COLO829 (cell line): ENCODE results near the gene SPR.

Source experiments
- DNase-seq: peaks from one replicate; pipeline ENCODE4 v3.0.0; 2012; ENCODE audit warnings: low spot score

SPR gene

DNA sequence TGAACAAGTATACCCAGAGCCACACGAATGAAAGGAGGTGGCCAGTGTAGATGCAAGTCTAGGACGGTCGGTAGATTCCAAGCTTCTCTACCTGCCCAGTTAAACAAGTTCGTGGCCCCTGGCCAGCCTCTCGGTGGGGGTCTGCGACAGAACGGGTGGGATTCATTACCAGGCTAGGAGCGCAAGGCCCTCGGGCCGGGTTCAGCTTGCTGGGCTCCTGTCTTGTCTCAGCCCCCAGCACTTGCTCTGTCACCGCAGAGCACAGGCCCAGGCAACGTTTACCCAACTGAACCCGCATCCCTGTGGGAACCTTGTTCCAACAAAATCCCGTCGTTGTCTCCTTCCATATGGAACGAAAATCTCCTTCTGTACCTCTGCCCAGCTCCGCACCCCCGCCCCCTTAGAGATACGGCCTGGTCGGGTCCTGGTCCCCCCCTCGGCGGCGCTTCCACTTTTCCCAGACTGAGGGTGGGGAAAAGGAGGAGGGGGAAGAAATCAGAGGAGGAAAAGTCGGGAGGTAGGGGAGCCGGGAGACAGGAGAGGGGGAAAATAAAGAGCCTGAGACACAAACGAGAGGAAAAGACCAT is 28.2 kb downstream of the SPR start:
- no peak for DNase-seq

DNA sequence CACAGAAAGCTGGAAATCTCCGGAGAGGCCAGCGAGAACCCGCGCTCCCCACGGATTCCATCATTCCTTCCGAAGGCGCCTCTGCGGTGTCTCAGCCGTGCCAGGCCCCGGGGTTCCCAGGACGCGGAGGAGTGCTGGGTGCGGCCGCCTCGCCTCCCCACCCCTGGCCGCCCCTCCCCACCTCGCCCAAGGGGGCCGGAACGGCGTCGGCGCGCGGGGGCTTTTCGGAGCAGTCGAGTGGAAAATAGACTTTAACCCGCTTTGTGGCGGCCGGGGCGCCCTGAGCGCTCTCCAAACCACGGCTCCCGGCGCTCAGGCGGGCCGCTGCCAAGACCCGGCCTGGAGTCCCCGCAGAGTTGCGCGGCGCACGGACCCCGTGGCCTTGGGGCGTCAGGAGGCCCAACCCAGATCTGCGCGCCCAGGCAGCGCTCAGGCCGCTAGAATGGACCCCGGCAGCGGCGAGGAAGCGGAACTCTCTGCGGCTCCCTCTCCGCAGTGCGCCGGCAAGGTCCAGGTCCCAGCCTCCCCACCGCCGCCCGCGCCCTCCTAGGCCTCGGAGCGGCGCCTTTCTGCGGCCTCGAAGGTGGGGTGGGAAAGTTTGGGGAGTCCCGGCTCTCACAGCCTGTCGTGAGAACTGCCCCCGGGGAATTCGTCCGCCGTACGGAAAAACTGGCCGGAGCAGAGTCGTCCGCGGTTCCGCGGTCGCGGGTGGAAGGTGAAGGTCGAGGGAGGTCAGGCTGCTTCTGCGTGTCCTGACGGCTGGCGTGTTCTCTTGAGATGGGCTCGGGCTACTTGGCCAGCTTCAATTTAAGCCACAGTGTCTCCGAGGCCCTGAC is 28.9 kb downstream of the SPR start:
- DNase-seq: no peak

DNA sequence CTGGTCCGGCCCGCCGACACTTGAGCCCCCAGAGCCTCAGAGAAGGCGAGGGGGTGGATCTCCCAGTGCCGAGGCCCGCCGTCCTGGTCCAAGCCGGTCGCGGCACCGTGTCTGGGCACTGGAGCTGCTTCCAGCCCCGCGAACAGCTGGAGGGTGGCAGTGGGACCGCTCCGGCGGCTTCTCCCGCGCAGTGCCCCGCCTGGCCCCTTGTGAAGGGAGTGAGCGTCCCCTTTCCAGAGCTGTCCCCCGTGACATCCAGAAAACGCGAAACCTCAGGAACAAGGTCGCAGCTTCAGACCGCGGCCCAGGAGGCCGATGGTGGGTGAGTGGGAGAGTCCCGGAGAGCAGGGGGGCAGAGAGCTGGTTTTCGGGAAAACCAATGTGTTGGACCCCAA is 29.5 kb downstream of the SPR start:
- no peak for DNase-seq

DNA sequence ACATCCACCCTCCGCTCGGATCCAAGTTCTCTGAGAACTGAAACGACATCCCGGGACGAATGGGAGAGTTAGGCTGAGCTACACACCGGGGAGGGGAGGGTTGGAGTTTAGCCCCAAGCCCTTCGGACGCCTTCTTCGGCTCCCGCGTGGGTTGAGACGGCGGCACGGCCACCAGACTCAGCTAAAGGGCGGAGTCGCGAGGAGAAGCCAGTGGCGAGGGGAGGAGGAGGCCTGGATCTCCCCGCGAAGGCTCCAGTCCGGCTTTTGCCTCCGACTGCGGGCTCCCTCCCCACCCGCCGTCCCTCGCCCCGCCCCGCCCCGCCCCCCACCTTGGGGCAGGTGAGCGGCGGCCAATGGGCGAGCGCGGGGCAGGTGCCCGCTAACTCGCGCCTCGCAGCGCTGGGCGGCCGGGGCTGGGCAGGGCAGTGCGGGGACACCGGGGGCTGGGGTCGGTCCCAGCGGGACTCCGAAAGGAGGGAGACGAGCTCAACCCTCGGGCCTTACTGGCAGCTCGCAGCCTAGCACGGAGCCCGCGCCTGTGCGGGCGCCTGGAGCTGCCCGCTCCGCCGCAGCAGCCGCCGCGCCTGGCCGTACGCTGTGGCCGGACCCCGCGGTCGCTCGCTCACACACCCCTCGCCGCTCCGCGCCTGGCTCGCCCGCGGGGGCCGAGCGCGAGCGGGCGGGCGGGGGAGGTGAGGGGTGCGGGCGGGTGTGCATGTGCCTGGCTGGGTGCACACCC is 30.1 kb downstream of the SPR start, which contains the start of gene EMX1:
Gene EMX1 (plus strand): TSS at position 382 of the 739 bp plus-strand sequence. CDS start 334 bp downstream, at position 716.
- peak; percentile 34 for DNase-seq

DNA sequence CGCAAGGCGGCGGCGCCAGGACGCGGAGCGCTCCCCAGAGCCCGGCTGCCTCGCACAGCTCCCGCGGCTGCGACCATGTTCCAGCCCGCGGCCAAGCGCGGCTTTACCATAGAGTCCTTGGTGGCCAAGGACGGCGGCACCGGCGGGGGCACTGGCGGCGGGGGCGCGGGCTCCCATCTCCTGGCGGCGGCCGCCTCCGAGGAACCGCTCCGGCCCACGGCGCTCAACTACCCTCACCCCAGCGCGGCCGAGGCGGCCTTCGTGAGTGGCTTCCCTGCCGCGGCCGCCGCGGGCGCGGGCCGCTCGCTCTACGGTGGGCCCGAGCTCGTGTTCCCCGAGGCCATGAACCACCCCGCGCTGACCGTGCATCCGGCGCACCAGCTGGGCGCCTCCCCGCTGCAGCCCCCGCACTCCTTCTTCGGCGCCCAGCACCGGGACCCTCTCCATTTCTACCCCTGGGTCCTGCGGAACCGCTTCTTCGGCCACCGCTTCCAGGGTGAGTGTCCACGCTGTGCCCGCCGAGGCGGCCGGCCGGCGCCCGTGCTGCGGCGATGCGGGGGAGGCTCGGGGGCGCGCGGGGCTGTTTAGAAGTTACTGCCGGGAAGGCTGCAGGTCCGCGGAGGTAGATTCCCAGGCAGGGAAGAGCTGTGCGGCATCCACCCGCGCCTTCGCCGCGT is 30.8 kb downstream of the SPR start:
- DNase-seq: no peak

DNA sequence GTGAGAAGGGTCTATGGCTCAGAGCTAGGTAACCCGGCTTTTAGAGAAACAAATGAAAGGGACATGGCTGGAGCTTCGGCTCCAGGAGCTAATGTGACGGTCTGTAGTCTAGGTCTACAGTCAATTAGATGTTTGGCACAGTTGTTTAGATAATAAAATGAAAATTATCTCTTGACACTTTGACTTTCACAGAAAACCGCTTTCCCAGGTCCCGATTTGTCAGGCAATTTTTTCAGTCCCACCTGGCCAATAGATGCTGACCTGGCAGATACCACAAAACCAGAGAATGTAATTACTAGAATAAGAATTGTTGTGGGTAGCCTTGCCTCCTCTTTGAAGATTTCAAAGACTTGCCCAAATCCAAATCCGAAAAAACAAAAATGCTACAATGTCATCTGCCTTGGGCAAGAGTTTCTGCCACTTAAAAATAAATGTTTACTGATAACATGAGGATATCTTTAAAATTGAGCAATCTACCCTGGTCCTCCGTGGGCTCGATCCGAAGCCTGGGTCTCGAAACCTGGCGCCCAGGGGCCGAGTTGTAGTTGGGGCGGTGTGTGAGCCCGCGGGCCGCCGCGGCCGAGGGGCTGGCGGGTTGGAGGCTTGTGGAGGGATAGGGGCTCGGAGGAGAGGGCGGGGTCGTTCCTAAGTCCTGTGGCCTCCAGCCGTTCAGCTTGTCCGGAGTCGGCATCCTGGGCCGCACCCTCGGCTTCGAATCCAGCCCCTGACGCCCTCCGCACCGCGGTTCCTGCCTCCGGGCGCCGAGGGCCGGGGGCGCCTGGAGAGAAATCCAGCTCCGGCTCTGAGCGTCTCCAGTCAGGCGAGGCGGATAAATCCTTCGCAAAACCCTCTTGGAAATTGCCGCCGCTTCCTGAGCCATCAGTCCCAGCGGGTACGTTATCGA is 32.5 kb downstream of the SPR start:
- no peak for DNase-seq

DNA sequence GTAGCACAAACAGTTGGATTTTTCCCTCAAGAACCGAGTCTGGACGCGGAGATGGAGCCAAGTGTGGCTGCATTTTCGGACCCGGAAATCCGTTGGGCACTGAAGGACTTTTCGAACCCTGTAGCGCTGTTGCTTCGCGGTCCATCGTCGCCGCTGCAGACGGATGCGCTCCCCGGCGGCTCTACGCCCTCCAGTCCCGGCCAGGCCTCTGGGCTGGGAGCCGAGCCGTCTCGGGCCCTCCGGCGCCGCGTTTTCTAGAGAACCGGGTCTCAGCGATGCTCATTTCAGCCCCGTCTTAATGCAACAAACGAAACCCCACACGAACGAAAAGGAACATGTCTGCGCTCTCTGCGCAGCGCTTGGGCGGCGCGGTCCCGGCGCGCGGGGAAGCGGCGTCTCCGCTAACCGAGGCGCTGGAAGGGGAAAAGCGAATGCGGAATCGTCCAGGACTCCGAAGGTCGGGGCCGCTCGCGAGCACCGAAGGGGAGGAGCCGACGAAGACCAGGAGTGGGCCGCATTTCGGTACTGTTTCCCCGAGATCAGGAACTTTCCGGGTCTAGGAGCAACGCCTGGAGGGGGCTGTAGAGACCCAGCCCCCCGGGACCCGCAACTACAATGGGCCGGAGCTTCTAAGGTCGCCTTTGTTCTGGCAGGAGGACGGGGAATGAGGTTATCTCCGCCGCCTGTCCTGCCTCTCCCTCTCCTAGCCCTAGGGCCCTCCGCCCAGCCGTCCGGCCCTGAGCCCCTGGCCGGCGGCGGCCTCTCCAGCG is 33.3 kb downstream of the SPR start:
- DNase-seq: no peak

DNA sequence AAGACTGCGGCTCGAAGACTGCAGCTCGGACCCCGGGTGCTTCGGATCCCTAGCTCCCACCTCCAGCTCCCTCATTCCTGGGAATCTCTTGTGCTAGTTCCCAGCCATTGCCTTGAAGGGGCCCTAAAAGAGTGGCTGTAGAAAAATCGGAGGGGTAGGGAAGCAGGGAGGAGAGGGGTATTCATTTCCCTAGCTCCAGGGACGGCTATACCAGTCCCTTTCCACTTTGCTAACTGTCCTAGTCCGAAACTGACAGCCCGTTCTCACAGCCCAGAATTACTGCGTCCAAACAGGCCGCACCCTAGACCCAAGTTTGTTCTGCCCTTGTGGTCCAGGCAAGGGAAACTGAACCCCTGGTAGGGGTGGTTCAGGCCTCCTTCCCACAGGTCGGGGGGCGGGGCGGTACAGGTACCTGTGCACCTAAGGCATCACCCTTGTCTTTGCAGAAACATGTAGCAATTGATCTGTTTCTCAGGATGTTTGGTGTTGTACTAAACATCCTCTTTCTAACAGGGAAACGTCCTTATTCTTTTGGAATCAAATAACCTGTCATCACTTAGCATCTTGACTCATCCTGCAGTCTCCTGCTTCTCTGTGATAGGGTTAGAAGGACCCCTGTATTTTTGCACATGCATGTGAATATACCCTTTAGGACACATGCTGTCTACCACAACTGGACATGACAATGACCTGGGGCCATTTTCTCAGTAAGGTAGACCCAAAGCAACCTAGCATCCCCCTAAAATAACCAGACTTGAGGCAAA is 34.1 kb downstream of the SPR start:
- DNase-seq: no peak

DNA sequence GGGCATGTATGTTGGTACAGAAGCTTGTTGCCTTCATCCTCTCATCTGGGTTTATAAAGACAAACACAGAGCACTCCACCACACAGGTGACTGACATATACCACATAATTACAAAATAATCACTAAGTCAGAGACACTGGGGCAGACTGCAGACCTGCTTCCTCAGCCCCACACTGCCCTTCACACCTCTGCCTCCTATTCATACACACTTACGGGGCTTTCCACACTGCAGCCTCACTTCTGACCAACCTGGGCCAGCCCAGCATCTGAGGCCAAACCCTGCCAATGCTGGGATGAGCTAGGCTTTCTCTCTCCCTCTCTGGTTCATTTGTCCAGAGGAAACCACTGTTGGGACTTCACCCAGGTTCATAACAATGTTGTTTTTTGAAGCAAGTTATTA is 34.6 kb downstream of the SPR start:
- no peak for DNase-seq

DNA sequence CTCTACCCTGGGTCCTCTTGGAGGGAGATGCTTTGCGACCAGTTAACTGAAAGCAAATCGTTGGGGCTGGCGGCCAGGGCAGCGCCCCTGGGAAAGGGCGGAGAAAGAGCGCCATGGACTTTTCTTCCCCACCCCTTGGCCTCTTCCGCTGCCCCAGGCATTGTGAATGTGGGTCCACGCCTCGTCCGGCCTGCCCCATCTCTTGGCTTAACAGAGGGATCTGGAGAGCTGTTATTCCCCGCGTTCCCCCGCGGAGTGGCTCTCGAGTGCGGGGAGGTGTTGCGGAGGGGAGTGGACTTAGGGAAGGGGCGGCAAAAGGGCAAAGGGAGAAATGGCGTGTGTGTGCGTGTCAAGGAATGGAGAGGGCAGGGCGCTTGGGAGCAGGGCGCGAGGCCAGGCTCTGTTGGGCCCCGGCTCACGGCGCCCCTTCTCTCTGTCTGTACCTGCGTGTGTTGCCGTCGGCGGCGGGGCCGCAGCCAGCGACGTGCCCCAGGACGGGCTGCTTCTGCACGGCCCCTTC is 36.7 kb downstream of the SPR start:
- DNase-seq: no peak

DNA sequence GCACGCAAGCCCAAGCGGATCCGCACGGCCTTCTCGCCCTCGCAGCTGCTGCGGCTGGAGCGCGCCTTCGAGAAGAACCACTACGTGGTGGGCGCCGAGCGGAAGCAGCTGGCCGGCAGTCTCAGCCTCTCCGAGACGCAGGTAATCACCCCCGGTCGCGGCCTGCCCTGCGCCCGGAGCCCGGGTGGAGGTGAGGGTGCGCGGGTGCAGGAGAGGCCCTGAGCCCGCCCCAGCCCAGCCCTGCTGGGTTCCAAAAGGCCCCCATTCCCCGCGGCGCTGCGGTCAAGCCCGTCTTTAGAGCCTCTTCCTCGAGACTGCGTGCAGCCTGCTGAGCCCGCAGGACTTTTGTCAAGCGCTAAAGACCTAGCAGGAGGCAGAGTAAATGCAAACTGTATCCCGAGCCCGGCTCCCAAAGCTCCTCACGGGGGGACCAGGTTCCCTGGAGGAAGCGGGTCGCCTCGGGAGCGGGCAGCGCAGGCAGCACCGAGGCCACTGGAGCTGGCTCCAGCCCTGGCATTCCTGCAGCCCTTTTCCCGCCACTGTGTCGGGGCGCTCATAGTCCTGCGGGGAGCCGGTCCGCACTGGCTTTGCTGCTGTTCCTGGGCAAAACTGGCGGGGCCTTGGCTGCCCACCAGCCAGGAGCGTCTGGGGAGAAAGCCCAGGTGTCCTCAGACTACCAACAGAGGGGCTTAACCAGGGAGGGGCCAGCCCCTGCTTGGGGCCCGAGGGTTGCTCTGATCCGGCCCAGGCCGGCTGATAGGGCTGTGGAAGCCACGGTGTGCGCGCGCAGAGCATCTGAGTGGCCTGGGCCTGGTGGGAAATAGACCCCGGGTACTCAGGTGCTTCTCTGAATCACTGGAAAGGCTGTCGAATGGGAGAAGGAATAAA is 37.4 kb downstream of the SPR start:
- no peak for DNase-seq

DNA sequence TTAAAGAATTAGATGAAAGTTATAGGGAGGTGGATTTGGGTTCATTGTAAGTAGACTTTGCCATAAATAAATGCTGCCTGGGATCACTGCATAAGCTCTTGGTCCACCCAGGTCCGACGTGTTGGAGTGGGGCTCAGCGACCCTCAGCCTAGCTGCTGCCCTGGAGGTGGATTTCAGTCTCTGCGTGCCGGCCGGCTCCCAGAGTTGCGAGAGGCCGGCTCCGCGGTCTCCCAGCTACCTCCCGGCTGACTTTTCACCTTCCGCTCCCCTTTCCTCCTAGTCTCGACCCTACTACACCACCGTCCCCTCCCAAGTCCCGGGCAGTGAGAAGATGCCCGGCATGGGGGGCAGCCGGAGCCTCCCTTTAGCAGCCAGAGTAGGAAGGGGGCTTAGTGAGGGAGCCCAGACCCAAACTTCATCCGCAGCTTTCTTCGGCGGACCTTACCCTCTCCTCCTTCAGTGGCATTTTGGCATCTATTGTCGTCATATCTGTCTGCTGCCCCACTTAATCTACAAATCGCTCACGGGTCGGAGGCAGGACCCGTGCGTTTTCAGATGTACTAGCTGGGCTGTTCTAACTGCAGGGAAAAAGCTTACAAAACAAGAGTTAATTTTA is 38.2 kb downstream of the SPR start:
- DNase-seq: no peak

DNA sequence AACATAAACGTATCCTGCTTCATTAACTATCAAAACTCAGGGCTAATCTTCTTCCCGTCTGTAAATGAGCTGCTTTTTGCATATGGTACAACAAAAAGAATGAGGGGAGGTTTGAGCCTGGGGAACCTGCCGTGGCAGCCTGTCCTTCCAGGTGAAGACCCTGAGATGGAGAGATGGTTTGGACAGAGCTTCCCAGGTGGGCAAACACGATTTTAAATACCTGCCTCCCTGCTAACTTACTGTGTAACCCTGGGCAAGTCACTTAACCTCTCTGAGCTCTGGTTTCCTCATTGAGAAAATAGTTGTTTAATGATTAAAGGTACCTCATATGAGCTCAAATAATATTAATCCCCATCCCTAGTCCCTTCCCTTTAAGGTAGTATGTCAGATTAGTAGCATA is 39.2 kb downstream of the SPR start:
- no peak for DNase-seq

DNA sequence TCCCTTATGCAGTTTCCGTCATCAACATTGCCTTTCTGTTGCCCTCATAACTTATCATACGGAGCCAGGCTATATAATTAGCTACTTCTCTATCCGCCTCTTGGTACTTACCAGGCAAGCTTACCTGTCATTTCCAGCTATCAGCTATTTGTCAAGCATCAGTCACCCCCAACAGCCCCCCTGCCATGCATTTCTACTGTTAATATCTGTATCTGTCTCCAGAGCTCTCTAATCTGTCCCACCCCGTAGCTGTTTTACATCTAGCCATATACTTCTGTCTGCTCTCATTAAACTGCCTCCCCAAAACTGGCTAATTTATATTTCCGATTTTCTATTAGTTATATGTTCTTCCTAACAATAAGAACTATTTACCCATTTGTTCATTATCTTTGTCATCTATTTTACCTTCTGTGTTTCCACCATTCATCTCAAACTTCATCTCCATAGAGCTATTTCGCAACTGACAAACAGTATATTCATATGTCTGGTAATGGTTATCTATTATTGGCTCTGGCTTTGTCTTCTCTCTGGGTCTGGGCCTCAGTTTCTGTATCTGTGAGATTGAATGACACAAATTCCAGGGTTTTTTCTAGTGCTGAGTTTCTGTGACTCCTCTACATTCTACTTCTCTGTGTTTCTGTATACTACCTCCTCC is 39.7 kb downstream of the SPR start:
- DNase-seq: no peak

DNA sequence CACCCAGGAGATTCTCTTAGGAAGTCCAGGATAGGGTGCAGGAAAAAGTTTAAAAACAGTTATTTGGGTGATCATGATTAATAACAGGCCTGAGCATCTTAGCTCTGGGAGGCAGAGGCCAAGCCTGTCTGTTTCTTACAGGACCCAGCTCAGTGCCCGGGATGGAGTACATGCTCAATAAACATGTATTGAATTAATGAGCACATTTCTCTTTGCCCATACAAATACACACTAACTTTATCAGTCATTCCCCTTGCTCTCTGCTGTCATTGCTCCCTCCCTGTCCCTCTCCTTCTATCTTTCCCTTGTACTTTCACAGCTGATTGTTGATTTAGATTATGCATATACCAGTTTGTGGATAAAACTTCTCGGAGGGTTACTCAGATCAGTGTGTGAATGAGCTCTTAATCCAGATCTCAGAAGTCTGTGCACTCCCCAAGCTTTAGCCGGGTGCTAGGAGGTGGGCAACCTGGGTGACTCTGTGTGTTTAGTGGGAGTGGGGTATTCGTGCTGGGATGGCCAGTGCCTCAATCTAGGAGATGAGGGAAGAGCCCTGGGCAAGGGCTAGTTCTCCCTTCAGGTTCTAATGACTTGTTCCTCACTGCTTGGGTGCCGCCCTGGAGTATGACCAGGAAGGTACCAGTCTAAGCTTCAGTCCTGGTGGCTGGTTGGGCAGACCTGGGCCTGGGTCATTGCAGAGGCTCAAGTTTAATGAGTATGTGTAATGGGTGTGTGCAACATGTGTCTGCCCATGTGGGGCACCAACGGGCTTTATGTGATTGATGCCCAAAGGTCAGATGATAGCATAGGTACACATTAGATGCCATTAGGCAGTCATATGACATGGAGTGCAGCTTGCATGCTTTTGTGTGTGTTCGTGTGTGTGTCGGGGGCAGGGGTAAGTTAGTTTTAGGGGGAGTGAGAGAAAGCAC is 40.7 kb downstream of the SPR start:
- DNase-seq: no peak

DNA sequence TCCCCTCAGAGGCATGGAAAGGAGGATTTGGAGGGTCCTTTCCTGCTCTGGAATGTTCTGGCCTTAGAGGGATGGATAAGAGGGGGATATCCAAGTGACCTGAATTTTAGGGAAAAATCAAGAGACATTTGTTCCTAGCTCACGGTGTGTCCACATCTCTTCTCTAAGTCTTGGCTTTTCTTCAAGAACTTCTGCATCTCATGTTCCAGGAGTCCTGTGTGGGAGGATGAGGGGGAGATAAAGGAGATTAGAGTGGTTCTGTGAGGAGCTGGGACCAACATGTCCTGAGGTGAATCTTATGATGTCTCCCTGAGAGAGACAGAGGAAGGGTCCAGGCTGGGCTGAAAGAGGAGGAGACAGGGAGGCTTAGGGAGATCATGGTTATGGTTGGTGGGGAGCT is 41.8 kb downstream of the SPR start:
- DNase-seq: no peak
